GM13977 (cell line): ENCODE measurements around the gene BNIPL.

Experiments
- DNase-seq: peaks from one replicate; pipeline ENCODE4 v3.0.0; 2012; ENCODE audit warnings: low spot score
- in situ Hi-C: fragments of 300-500 bp; cut with MboI; formaldehyde crosslinking; loops from one replicate; pipeline ENCODE4 v1.12.0; 2022; ENCODE audit warnings: low sequenced_read_pairs, low pct_unique_long_range_greater_than_20kb, mixed read lengths, inconsistent platforms; ENCODE audit not compliant: unreplicated experiment
- TF ChIP-seq, protein P1 (sequence below): IDR thresholded peaks from 2 replicates; pipeline ENCODE4 v1.5.1; 2012; ENCODE audit warnings: mild to moderate bottlenecking, control low read depth; ENCODE audit not compliant: insufficient read depth; ENCODE audit errors: extremely low read depth, missing control alignments

BNIPL gene

GRCh38 chr1:151002611-151003010 is 33.8 kb upstream of the BNIPL start:
- no peak for DNase-seq
- in situ Hi-C loops: no loop called here

GRCh38 chr1:151003180-151003579 is 33.2 kb upstream of the BNIPL start:
- in situ Hi-C loops: no loop called here
- TF ChIP-seq, protein P1, sequence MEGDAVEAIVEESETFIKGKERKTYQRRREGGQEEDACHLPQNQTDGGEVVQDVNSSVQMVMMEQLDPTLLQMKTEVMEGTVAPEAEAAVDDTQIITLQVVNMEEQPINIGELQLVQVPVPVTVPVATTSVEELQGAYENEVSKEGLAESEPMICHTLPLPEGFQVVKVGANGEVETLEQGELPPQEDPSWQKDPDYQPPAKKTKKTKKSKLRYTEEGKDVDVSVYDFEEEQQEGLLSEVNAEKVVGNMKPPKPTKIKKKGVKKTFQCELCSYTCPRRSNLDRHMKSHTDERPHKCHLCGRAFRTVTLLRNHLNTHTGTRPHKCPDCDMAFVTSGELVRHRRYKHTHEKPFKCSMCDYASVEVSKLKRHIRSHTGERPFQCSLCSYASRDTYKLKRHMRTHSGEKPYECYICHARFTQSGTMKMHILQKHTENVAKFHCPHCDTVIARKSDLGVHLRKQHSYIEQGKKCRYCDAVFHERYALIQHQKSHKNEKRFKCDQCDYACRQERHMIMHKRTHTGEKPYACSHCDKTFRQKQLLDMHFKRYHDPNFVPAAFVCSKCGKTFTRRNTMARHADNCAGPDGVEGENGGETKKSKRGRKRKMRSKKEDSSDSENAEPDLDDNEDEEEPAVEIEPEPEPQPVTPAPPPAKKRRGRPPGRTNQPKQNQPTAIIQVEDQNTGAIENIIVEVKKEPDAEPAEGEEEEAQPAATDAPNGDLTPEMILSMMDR: no peak

More at GRCh38 chr1:151002611-151003010, 33.8 kb upstream of the BNIPL start:
- TF ChIP-seq, protein P1: no peak

DNA sequence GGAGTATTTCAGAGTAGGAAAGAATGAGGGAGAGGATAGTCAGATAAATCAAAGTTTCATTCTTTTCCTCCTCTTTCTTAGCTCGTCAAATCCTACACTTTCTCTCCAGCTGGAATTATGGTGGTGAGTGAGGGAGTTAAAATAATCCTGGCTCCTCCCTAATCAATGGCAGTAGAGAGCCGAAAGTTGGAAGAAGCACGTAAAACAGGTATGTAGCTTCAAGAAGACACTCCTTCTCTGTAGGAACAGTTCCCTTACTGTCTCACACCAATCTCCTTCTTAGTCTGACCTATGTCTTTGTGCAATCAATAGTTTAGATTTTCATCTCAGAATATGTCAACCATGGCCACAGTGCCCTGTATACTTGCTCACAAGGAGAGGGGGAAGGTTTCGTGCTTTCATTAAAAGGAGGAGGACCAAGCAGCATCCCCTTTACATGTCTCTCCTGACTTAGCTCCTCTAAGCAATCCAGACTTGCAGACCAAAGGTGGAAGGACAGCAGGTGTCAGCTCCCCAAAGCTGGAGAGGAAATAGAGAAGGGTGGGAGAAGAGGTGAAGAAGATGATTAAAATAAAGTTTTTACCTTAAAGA is 30.6 kb upstream of the BNIPL start:
- in situ Hi-C loops: no loop called here
- TF ChIP-seq, protein P1: no peak
- DNase-seq: no peak

More at GRCh38 chr1:151003180-151003579, 33.2 kb upstream of the BNIPL start:
- no peak for DNase-seq

GRCh38 chr1:151006327-151007052 is 29.9 kb upstream of the BNIPL start, which contains the start of gene MINDY1:
Gene MINDY1 (minus strand): TSS chr1:151006902. CDS start chr1:151002617, 4,285 bp downstream.
- peak; percentile 70 for DNase-seq
- TF ChIP-seq, protein P1: peak; percentile 31
- in situ Hi-C loops: no loop called here

GRCh38 chr1:151007853-151008243 is 28.5 kb upstream of the BNIPL start:
- TF ChIP-seq, protein P1: no peak
- no peak for DNase-seq
- in situ Hi-C loops: no loop called here

GRCh38 chr1:151008244-151009205 is 27.9 kb upstream of the BNIPL start, which contains the start of gene PRUNE1:
Gene PRUNE1 (plus strand): TSS chr1:151008449. CDS start chr1:151008633, 184 bp downstream.
- TF ChIP-seq, protein P1: no peak
- peak; percentile 98 for DNase-seq
- in situ Hi-C loops: no loop called here
